Upper lobe of right lung (tissue), 1 donor: ENCODE measurements around the gene DLST. TPM values are rescaled to one million over a fixed set of nuclear protein-coding genes. Genes with fewer than 3 reads are reported as not detected.

Source experiments
- ATAC-seq: fragments of 200-7000 bp; cut with Tn5 transposase; one replicate; pipeline ENCODE4 v1.9.1; 2020; ENCODE audit warnings: mild to moderate bottlenecking, moderate library complexity
- DNase-seq: peaks from one replicate; pipeline ENCODE4 v3.0.0-alpha.2; 2020
- H3K27ac ChIP-seq: fragments of 200-600 bp; one replicate; pipeline ENCODE4 v1.8.0; 2022
- H3K27me3 ChIP-seq: fragments of 200-600 bp; one replicate; pipeline ENCODE4 v1.8.0; 2022; ENCODE audit warnings: mild to moderate bottlenecking
- H3K36me3 ChIP-seq: fragments of 200-600 bp; one replicate; pipeline ENCODE4 v1.8.0; 2022
- H3K4me1 ChIP-seq: fragments of 200-600 bp; one replicate; pipeline ENCODE4 v1.8.0; 2022
- H3K4me3 ChIP-seq: fragments of 200-600 bp; one replicate; pipeline ENCODE4 v1.8.0; 2022; ENCODE audit warnings: mild to moderate bottlenecking
- H3K9me3 ChIP-seq: fragments of 200-600 bp; one replicate; pipeline ENCODE4 v1.8.0; 2022
- CTCF ChIP-seq: fragments of 200-600 bp; IDR thresholded peaks from one replicate; pipeline ENCODE4 v1.8.0; 2022; ENCODE audit warnings: antibody characterized with exemption
- intact Hi-C: fragments of 100-400 bp; cut with DNase I; formaldehyde crosslinking; loops from one replicate; pipeline ENCODE4 v1.11.0; 2022
- total RNA-seq: library from RNA; stranded (reverse); fragmentation: NEBNext Ultra II Directional; extraction: Animal tissue kit (Norgen Biotek cat#: 25700); gene quantifications from one replicate; pipeline ENCODE4 v1.2.1, GENCODE V29; 2021
- donor health status: DM: no; HTN: yes; CAD: no; lungs with severe emphysema.

Gene DLST
- total RNA-seq, 1 donor from 2014 or later = 90.1 TPM

GRCh38 chr14:74868739-74869138 lies 13.0 kb upstream of the DLST start:
- no peaks in the 10 kb centered on the region for H3K9me3 ChIP-seq
- no peak for TF ChIP-seq CTCF
- intact Hi-C loops = no loop called here
- H3K4me1 ChIP-seq = peaks cover 4% of the 10 kb centered on the region
- no peak overlapping the region for H3K4me3 ChIP-seq
- H3K27ac ChIP-seq = no peak overlapping the region
- no peaks in the 10 kb centered on the region for H3K27me3 ChIP-seq
- no peaks in the 10 kb centered on the region for H3K36me3 ChIP-seq
- no peak for DNase-seq
- ATAC-seq = no peak

- intact Hi-C loops = no loop called here
- Histone ChIP-seq H3K27ac (no peak overlapping the region), H3K27me3 (no peaks in the 10 kb centered on the region), H3K4me3 (no peak overlapping the region), H3K4me1 (peaks cover 4% of the 10 kb centered on the region), H3K9me3 (no peaks in the 10 kb centered on the region), H3K36me3 (no peaks in the 10 kb centered on the region)
- ATAC-seq = no peak
- TF ChIP-seq CTCF = no peak
- no peak for DNase-seq
Measured at GRCh38 chr14:74871819-74872218, 9.9 kb upstream of the DLST start.

GRCh38 chr14:74875204-74875603 lies 6.5 kb upstream of the DLST start:
- no peak for DNase-seq
- no peaks in the 10 kb centered on the region for H3K36me3 ChIP-seq
- no peak for ATAC-seq
- intact Hi-C loops = no loop called here
- no peak overlapping the region for H3K27ac ChIP-seq
- no peaks in the 10 kb centered on the region for H3K9me3 ChIP-seq
- no peak for TF ChIP-seq CTCF
- H3K4me3 ChIP-seq = no peak overlapping the region
- no peaks in the 10 kb centered on the region for H3K4me1 ChIP-seq
- no peaks in the 10 kb centered on the region for H3K27me3 ChIP-seq

- peak; percentile 40 for ATAC-seq
Measured at GRCh38 chr14:74875941-74876913, 5.5 kb upstream of the DLST start, which contains the start of gene PROX2. PROX2 (minus strand) TSS chr14:74876145; CDS start chr14:74863834, 12,311 bp downstream.

GRCh38 chr14:74879427-74880182 lies 2.1 kb upstream of the DLST start:
- TF ChIP-seq CTCF = no peak
- no peak for ATAC-seq
- Histone ChIP-seq H3K27me3 (no peaks in the 10 kb centered on the region), H3K36me3 (no peaks in the 10 kb centered on the region), H3K4me1 (peaks cover 27% of the 10 kb centered on the region), H3K9me3 (no peaks in the 10 kb centered on the region), H3K4me3 (no peak overlapping the region), H3K27ac (no peak overlapping the region)
- DNase-seq = no peak
- intact Hi-C loops = no loop called here

More at GRCh38 chr14:74875941-74876913, 5.5 kb upstream of the DLST start, which contains the start of gene PROX2:
- intact Hi-C loops = no loop called here
- no peak for DNase-seq
- no peaks in the 10 kb centered on the region for H3K9me3 ChIP-seq
- H3K4me1 ChIP-seq = peaks cover 5% of the 10 kb centered on the region
- no peak within 1 kb of the TSS for H3K27ac ChIP-seq
- H3K36me3 ChIP-seq = no peaks in the 10 kb centered on the region
- no peak within 1 kb of the TSS for H3K4me3 ChIP-seq
- TF ChIP-seq CTCF = no peak
- H3K27me3 ChIP-seq = no peaks in the 10 kb centered on the region
